ENCODE results near the gene XPC. TPM values are rescaled to one million over a fixed set of nuclear protein-coding genes. Genes with fewer than 3 reads are reported as not detected.

The XPC gene
- polyA plus RNA-seq, 1 donor from 2014 or later, result 21.9 TPM

- H3K27me3 ChIP-seq (ENCODE audit: insufficient read depth, low read depth, low read length), result no peaks in the 10 kb centered on the region
- H3K27ac ChIP-seq (ENCODE audit: low read length), result no peak overlapping the region
- no peaks in the 10 kb centered on the region for H3K79me2 ChIP-seq (replicated peaks; ENCODE audit: insufficient read depth, low read length)
- no peak overlapping the region for H2AFZ ChIP-seq (ENCODE audit: low read depth, low read length)
- H3F3A ChIP-seq (ENCODE audit: insufficient read depth, low read length, poor library complexity, severe bottlenecking), result no peaks in the 10 kb centered on the region
- H3K36me3 ChIP-seq (ENCODE audit: insufficient read depth, low read length), result peaks cover 7% of the 10 kb centered on the region
- H3K9ac ChIP-seq (ENCODE audit: low read length), result no peak overlapping the region
- no peaks in the 10 kb centered on the region for H4K20me1 ChIP-seq (ENCODE audit: insufficient read depth)
- no peaks in the 10 kb centered on the region for H3K9me2 ChIP-seq (ENCODE audit: insufficient read depth, low read length)
- no peaks in the 10 kb centered on the region for H3K9me3 ChIP-seq (ENCODE audit: low read length)
- H3K4me3 ChIP-seq (ENCODE audit: low read length), result no peak overlapping the region
- TF ChIP-seq EP300 (conservative IDR thresholded peaks at IDR 0.05; ENCODE audit: poor library complexity, severe bottlenecking) (no peak), RAD21 (conservative IDR thresholded peaks at IDR 0.05) (no peak), POLR2AphosphoS5 (IDR thresholded peaks at IDR 0.05) (no peak), SMC3 (conservative IDR thresholded peaks at IDR 0.05; ENCODE audit: poor library complexity) (no peak), MXI1 (conservative IDR thresholded peaks at IDR 0.05; ENCODE audit: poor library complexity, severe bottlenecking) (no peak), TAF1 (IDR thresholded peaks at IDR 0.05; ENCODE audit: low read depth) (no peak), EZH2 (IDR thresholded peaks at IDR 0.05; ENCODE audit: borderline replicate concordance, insufficient read depth, low read length, poor library complexity, severe bottlenecking) (no peak)
- TF ChIP-seq, protein P1, sequence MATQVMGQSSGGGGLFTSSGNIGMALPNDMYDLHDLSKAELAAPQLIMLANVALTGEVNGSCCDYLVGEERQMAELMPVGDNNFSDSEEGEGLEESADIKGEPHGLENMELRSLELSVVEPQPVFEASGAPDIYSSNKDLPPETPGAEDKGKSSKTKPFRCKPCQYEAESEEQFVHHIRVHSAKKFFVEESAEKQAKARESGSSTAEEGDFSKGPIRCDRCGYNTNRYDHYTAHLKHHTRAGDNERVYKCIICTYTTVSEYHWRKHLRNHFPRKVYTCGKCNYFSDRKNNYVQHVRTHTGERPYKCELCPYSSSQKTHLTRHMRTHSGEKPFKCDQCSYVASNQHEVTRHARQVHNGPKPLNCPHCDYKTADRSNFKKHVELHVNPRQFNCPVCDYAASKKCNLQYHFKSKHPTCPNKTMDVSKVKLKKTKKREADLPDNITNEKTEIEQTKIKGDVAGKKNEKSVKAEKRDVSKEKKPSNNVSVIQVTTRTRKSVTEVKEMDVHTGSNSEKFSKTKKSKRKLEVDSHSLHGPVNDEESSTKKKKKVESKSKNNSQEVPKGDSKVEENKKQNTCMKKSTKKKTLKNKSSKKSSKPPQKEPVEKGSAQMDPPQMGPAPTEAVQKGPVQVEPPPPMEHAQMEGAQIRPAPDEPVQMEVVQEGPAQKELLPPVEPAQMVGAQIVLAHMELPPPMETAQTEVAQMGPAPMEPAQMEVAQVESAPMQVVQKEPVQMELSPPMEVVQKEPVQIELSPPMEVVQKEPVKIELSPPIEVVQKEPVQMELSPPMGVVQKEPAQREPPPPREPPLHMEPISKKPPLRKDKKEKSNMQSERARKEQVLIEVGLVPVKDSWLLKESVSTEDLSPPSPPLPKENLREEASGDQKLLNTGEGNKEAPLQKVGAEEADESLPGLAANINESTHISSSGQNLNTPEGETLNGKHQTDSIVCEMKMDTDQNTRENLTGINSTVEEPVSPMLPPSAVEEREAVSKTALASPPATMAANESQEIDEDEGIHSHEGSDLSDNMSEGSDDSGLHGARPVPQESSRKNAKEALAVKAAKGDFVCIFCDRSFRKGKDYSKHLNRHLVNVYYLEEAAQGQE (IDR thresholded peaks at IDR 0.05; ENCODE audit: borderline replicate concordance), result no peak
- TF ChIP-seq, protein P2, sequence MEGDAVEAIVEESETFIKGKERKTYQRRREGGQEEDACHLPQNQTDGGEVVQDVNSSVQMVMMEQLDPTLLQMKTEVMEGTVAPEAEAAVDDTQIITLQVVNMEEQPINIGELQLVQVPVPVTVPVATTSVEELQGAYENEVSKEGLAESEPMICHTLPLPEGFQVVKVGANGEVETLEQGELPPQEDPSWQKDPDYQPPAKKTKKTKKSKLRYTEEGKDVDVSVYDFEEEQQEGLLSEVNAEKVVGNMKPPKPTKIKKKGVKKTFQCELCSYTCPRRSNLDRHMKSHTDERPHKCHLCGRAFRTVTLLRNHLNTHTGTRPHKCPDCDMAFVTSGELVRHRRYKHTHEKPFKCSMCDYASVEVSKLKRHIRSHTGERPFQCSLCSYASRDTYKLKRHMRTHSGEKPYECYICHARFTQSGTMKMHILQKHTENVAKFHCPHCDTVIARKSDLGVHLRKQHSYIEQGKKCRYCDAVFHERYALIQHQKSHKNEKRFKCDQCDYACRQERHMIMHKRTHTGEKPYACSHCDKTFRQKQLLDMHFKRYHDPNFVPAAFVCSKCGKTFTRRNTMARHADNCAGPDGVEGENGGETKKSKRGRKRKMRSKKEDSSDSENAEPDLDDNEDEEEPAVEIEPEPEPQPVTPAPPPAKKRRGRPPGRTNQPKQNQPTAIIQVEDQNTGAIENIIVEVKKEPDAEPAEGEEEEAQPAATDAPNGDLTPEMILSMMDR (IDR thresholded peaks at IDR 0.05; ENCODE audit: poor library complexity, severe bottlenecking), result no peak
- no peak overlapping the region for H3K4me2 ChIP-seq (ENCODE audit: low read length)
Measured at GRCh38 chr3:14186854-14187458, 8.6 kb upstream of the XPC start.

DNA sequence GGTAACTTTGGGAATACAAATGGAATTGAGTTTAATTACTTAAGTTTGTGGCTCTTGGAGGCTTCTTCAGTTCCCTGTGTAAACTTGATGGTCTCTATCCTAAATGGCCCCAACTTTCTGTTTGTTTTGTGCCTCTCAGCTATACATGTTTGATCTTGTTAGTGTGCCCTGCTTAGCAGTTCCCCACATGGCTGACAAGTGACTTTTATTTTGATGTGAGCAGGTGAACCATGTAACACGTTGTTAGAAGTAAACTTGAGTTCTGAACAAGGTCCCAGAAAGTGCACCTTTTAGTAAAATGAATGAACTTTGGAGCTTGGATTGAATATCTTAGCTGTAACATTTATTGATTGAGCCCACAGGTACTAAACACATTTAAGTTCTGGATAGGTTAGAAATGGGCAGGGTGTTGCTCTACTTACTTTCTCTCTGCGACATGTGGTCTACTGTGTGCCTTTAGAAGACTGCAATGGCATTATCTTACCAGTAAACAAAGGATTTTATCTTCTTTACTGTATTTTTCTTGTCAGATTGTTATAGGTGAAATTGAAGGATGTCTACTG lies 4.7 kb upstream of the XPC start:
- Histone ChIP-seq H3K4me3 (ENCODE audit: low read length) (no peak overlapping the region), H3K27ac (ENCODE audit: low read length) (no peak overlapping the region), H3F3A (ENCODE audit: insufficient read depth, low read length, poor library complexity, severe bottlenecking) (no peaks in the 10 kb centered on the region), H3K9me2 (ENCODE audit: insufficient read depth, low read length) (no peaks in the 10 kb centered on the region), H3K79me2 (replicated peaks; ENCODE audit: insufficient read depth, low read length) (peaks cover 20% of the 10 kb centered on the region), H3K4me2 (ENCODE audit: low read length) (no peak overlapping the region), H3K27me3 (ENCODE audit: insufficient read depth, low read depth, low read length) (no peaks in the 10 kb centered on the region), H3K9me3 (ENCODE audit: low read length) (no peaks in the 10 kb centered on the region), H3K36me3 (ENCODE audit: insufficient read depth, low read length) (peaks cover 7% of the 10 kb centered on the region), H2AFZ (ENCODE audit: low read depth, low read length) (no peak overlapping the region), H4K20me1 (ENCODE audit: insufficient read depth) (no peaks in the 10 kb centered on the region), H3K9ac (ENCODE audit: low read length) (no peak overlapping the region)
- no peak for TF ChIP-seq EZH2 (IDR thresholded peaks at IDR 0.05; ENCODE audit: borderline replicate concordance, insufficient read depth, low read length, poor library complexity, severe bottlenecking)
- TF ChIP-seq, protein P1 (IDR thresholded peaks at IDR 0.05; ENCODE audit: borderline replicate concordance), result no peak
